IMR-90 (cell line): ENCODE measurements around the gene KLK6. TPM values are rescaled to one million over a fixed set of nuclear protein-coding genes. Genes with fewer than 3 reads are reported as not detected.

Experiments used
- ATAC-seq: fragments of 200-7000 bp; cut with Tn5 transposase; 2 replicates; pipeline ENCODE4 v1.9.1; 2020; ENCODE audit warnings: low read depth, mild to moderate bottlenecking, moderate library complexity
- BruUV-seq: library from RNA; stranded (reverse); fragments of 400-500 nt; replicated peaks from 2 replicates; lab custom pipeline; 2021; lab: Mats Ljungman, UMichigan
- CTCF ChIA-PET: fragments of 300-600 bp; formaldehyde crosslinking; extraction: SDS; loops from one replicate; lab custom pipeline; 2021; ENCODE audit warnings: antibody characterized with exemption; lab: Yijun Ruan, JAX
- POLR2A ChIA-PET: fragments of 300-600 bp; sonication (Branson Sonifier 250); formaldehyde crosslinking; loops from one replicate; lab custom pipeline; 2022; ENCODE audit warnings: antibody characterized with exemption; ENCODE audit not compliant: unreplicated experiment; lab: Charles Lee
- DNase-seq: peaks from one replicate; pipeline ENCODE4 v3.0.0; 2013
- H2AFZ ChIP-seq: replicated peaks from 2 replicates; pipeline ENCODE3; 2013; ENCODE audit warnings: low read length, mild to moderate bottlenecking; ENCODE audit not compliant: poor library complexity
- H2AK5ac ChIP-seq: 2 replicates; pipeline ENCODE4 v1.6.1; 2013; ENCODE audit warnings: low read depth, low read length, inconsistent platforms
- H2AK9ac ChIP-seq: replicated peaks from 2 replicates; pipeline ENCODE3; 2013; ENCODE audit warnings: mild to moderate bottlenecking, low read depth, low read length, moderate library complexity; ENCODE audit not compliant: poor library complexity
- H2BK120ac ChIP-seq: 2 replicates; pipeline ENCODE4 v1.6.1; 2013; ENCODE audit warnings: low read depth, low read length, inconsistent platforms
- H2BK15ac ChIP-seq: 3 replicates; pipeline ENCODE4 v1.6.1; 2013; ENCODE audit warnings: low read depth, low read length, inconsistent platforms
- H2BK20ac ChIP-seq: 2 replicates; pipeline ENCODE4 v1.6.1; 2013; ENCODE audit warnings: low read depth, mild to moderate bottlenecking, inconsistent platforms, low read length, moderate library complexity
- H2BK5ac ChIP-seq: 2 replicates; pipeline ENCODE4 v1.6.1; 2013; ENCODE audit warnings: mild to moderate bottlenecking, low read depth, low read length, inconsistent platforms; ENCODE audit not compliant: poor library complexity, severe bottlenecking
- H3K14ac ChIP-seq: replicated peaks from 2 replicates; pipeline ENCODE4 v1.6.1; 2013; ENCODE audit warnings: low read depth, low read length, inconsistent platforms
- H3K18ac ChIP-seq: 2 replicates; pipeline ENCODE4 v1.6.1; 2013; ENCODE audit warnings: low read depth, low read length, control low read depth
- H3K23ac ChIP-seq: 2 replicates; pipeline ENCODE4 v1.6.1; 2013; ENCODE audit warnings: low read depth, low read length, inconsistent platforms
- H3K27ac ChIP-seq: 2 replicates; pipeline ENCODE4 v1.5.1; 2013; ENCODE audit warnings: mild to moderate bottlenecking, control low read depth, low read length; ENCODE audit not compliant: insufficient read depth
- H3K27me3 ChIP-seq: 2 replicates; pipeline ENCODE4 v1.6.1; 2013; ENCODE audit warnings: low read length; ENCODE audit not compliant: control insufficient read depth, insufficient read depth
- H3K36me3 ChIP-seq: 2 replicates; pipeline ENCODE4 v1.6.1; 2013; ENCODE audit warnings: low read length, mixed read lengths; ENCODE audit not compliant: control insufficient read depth, insufficient read depth
- H3K4ac ChIP-seq: 2 replicates; pipeline ENCODE4 v1.6.1; 2013; ENCODE audit warnings: low read depth, low read length, inconsistent platforms
- H3K4me1 ChIP-seq: 2 replicates; pipeline ENCODE4 v1.6.1; 2013; ENCODE audit warnings: low read length, mixed read lengths; ENCODE audit not compliant: control insufficient read depth, insufficient read depth
- H3K4me2 ChIP-seq: 2 replicates; pipeline ENCODE4 v1.6.1; 2013; ENCODE audit warnings: low read depth, mild to moderate bottlenecking, control low read depth, low read length, moderate library complexity
- H3K4me3 ChIP-seq: 2 replicates; pipeline ENCODE4 v1.5.1; 2013; ENCODE audit warnings: low read depth, mild to moderate bottlenecking, control low read depth, low read length, moderate library complexity; ENCODE audit not compliant: insufficient read depth
- H3K56ac ChIP-seq: 2 replicates; pipeline ENCODE4 v1.6.1; 2013; ENCODE audit warnings: low read length, inconsistent platforms; ENCODE audit not compliant: insufficient read depth; ENCODE audit errors: extremely low read depth
- H3K79me1 ChIP-seq, 2 experiments: 2 replicates each; pipeline ENCODE4 v1.6.1; 2013; ENCODE audit warnings: low read length in 2 of 2, inconsistent platforms in 1 of 2, low read depth in 1 of 2
- H3K9ac ChIP-seq: 2 replicates; pipeline ENCODE4 v1.6.1; 2013; ENCODE audit warnings: low read depth, low read length, control low read depth
- H3K9me1 ChIP-seq: 2 replicates; pipeline ENCODE4 v1.6.1; 2013; ENCODE audit warnings: low read length, inconsistent platforms; ENCODE audit not compliant: insufficient read depth
- H3K9me3 ChIP-seq: 2 replicates; pipeline ENCODE4 v1.6.1; 2013; ENCODE audit warnings: low read length; ENCODE audit not compliant: control insufficient read depth, insufficient read depth
- H4K20me1 ChIP-seq: 2 replicates; pipeline ENCODE4 v1.6.1; 2013; ENCODE audit warnings: low read length, inconsistent platforms; ENCODE audit not compliant: insufficient read depth
- H4K5ac ChIP-seq: 2 replicates; pipeline ENCODE4 v1.6.1; 2013; ENCODE audit warnings: mild to moderate bottlenecking, low read depth, low read length, control low read depth
- H4K8ac ChIP-seq, 2 experiments: 2 replicates each; pipeline ENCODE4 v1.6.1; 2013; ENCODE audit warnings: low read depth in 2 of 2, low read length in 2 of 2, control low read depth in 1 of 2, inconsistent platforms in 1 of 2
- H4K91ac ChIP-seq: 2 replicates; pipeline ENCODE4 v1.6.1; 2013; ENCODE audit warnings: low read depth, low read length, inconsistent platforms; ENCODE audit not compliant: insufficient read depth
- BHLHE40 ChIP-seq: fragments of 150-350 bp; IDR thresholded peaks from 2 replicates; pipeline ENCODE4 v1.6.1; 2016; ENCODE audit warnings: mild to moderate bottlenecking, low read depth, low read length
- CHD1 ChIP-seq: IDR thresholded peaks from 2 replicates; pipeline ENCODE4 v1.6.1; 2012; ENCODE audit warnings: low read depth, low read length, improper control_type of control experiment
- CTCF ChIP-seq: conservative IDR thresholded peaks from 2 replicates; pipeline ENCODE4 v1.5.1; 2012; ENCODE audit warnings: mild to moderate bottlenecking, low read depth, low read length, improper control_type of control experiment
- FOS ChIP-seq: fragments of 150-350 bp; IDR thresholded peaks from 2 replicates; pipeline ENCODE4 v1.6.1; 2016; ENCODE audit warnings: low read depth, low read length
- MAZ ChIP-seq: IDR thresholded peaks from 2 replicates; pipeline ENCODE4 v1.6.1; 2012; ENCODE audit warnings: low read depth, mild to moderate bottlenecking, low read length, improper control_type of control experiment, moderate library complexity, borderline replicate concordance
- POLR2A ChIP-seq: IDR thresholded peaks from 2 replicates; pipeline ENCODE4 v1.6.1; 2012; ENCODE audit warnings: mild to moderate bottlenecking, low read depth, low read length
- SMC3 ChIP-seq: fragments of 150-350 bp; IDR thresholded peaks from 2 replicates; pipeline ENCODE4 v1.6.1; 2016; ENCODE audit warnings: low read depth, mild to moderate bottlenecking, antibody characterized with exemption, low read length, moderate library complexity
- WGBS, 2 experiments: methylation state at CpG; one replicate each; pipeline versions ENCODE4 v1.1.5 to v1.1.7; 2013; ENCODE audit warnings: missing lambda C conversion rate in 2 of 2; ENCODE audit not compliant: insufficient read length in 1 of 2; ENCODE audit errors: extremely low coverage in 2 of 2; 5-methylcytosine and 5-hydroxymethylcytosine counted together
- dilution Hi-C: fragments of 300-500 bp; cut with HindIII; formaldehyde crosslinking; loops from one replicate; pipeline ENCODE4 v1.14.3; 2018; ENCODE audit warnings: low sequenced_read_pairs; ENCODE audit not compliant: unreplicated experiment
- in situ Hi-C: fragments of 300-500 bp; cut with MboI; formaldehyde crosslinking; loops from 3 replicates; pipeline ENCODE4 v1.14.3; 2019; ENCODE audit warnings: low sequenced_read_pairs, inconsistent platforms, mixed read lengths
- intact Hi-C: fragments of 100-400 bp; cut with micrococcal nuclease; formaldehyde crosslinking; loops from 2 replicates; pipeline ENCODE4 v1.10.0; 2022
- polyA plus RNA-seq, 3 experiments: library from polyadenylated mRNA; depleted of rRNA; stranded (reverse); fragments of >200 nt; gene quantifications; 2 replicates each; pipeline ENCODE4 v1.2.3, GENCODE V29; 2012; ENCODE audit warnings: low replicate concordance in 1 of 3
- total RNA-seq: library from RNA; depleted of rRNA; stranded (reverse); fragments of >200 nt; gene quantifications from 2 replicates; pipeline ENCODE4 v1.2.3, GENCODE V29; 2012

KLK6 gene
- total and polyA plus RNA-seq, 2 of the 4 experiments (the other 2 are of a cell fraction), result not detected

- Histone ChIP-seq H4K8ac (no peak overlapping the region), H3K36me3 (no peaks in the 10 kb centered on the region), H3K56ac (no peak overlapping the region), H3K4me3 (no peak overlapping the region), H2BK15ac (no peak overlapping the region), H3K18ac (no peak overlapping the region), H3K4ac (no peak overlapping the region), H3K14ac (no peak overlapping the region), H2BK120ac (no peak overlapping the region), H3K4me2 (no peak overlapping the region), H2BK5ac (no peak overlapping the region), H3K9me3 (peaks cover 2% of the 10 kb centered on the region), H3K27ac (no peak overlapping the region), H2AFZ (no peak overlapping the region), H4K91ac (no peak overlapping the region), H2BK20ac (no peak overlapping the region), H3K79me1 (no peaks in the 10 kb centered on the region), H3K4me1 (no peaks in the 10 kb centered on the region), H4K5ac (no peak overlapping the region), H3K23ac (no peak overlapping the region), H4K20me1 (no peaks in the 10 kb centered on the region), H3K9ac (no peak overlapping the region), H2AK9ac (no peak overlapping the region), H3K27me3 (no peaks in the 10 kb centered on the region), H3K9me1 (no peaks in the 10 kb centered on the region), H2AK5ac (no peak overlapping the region)
- BruUV-seq, result no TSS peak
- DNase-seq, result no peak
- 30% methylated on average over 2 of the region's 4 CpGs; no CpG with 5 or more reads in 1 of the 2 experiments for WGBS, 2 experiments
- dilution Hi-C loops (no loop called here), in situ Hi-C loops (no loop called here), intact Hi-C loops (loop anchor here (10.0 kb wide), 1 partner anchor 655 kb away; no protein-coding TSS in a partner anchor)
- no peak for ATAC-seq
- ChIA-PET POLR2A (no interaction called here), CTCF (no interaction called here)
- no peak for TF ChIP-seq MAZ
- TF ChIP-seq POLR2A, result no peak
- TF ChIP-seq CHD1, result no peak
- no peak for TF ChIP-seq CTCF
- TF ChIP-seq FOS, result no peak
- no peak for TF ChIP-seq SMC3
- TF ChIP-seq BHLHE40, result no peak
These were observed 40.8 kb upstream of the KLK6 start for GRCh38 chr19:51010066-51010795.
